SK-N-MC (cell line): Measurements from ENCODE around the gene NR3C1.

Source experiments
- EZH2 ChIP-seq: fragments of 200-600 bp; sonication (generic); IDR thresholded peaks from one replicate; pipeline ENCODE4 v1.6.1; 2017; ENCODE audit warnings: antibody characterized with exemption
- POLR2AphosphoS5 ChIP-seq: IDR thresholded peaks from 2 replicates; pipeline ENCODE4 v1.6.1; 2012; ENCODE audit warnings: mild to moderate bottlenecking, low read depth, low read length, borderline replicate concordance

DNA sequence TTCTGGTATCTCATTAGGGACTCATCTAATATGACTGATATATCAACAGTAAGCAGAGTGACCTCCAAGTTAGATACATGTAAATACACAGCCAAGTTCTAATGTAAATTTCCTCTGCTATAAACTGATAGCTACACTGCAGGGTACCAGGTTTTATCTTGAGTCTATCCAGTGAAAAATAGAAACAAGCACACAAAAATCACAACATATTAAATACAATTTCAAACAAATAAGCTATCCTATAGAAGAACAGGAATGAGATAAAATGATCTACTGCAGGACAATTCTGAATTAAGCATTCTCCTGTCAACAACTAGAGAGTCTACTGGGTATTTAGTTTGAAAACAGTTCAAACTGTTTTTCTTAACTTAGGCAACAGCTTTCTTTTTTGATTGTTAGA, 42.7 kb downstream of the NR3C1 start:
- TF ChIP-seq POLR2AphosphoS5 (no peak), EZH2 (no peak)
